NCI-H82 treated with DMSO at 0.1 percent for 48 hours (cell line): ENCODE data around the gene SIAE.

Experiments used
- DNase-seq: peaks from one replicate; lab custom pipeline; 2025; ENCODE audit not compliant: unreplicated experiment; lab: John Stamatoyannopoulos, UW

Gene SIAE, protein sequence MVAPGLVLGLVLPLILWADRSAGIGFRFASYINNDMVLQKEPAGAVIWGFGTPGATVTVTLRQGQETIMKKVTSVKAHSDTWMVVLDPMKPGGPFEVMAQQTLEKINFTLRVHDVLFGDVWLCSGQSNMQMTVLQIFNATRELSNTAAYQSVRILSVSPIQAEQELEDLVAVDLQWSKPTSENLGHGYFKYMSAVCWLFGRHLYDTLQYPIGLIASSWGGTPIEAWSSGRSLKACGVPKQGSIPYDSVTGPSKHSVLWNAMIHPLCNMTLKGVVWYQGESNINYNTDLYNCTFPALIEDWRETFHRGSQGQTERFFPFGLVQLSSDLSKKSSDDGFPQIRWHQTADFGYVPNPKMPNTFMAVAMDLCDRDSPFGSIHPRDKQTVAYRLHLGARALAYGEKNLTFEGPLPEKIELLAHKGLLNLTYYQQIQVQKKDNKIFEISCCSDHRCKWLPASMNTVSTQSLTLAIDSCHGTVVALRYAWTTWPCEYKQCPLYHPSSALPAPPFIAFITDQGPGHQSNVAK

GRCh38 chr11:124673333-124674167 lies at the start of gene SIAE, which contains the start of gene SPA17:
TSS of gene SIAE (minus strand) at chr11:124673739. CDS start at chr11:124673708, 31 bp downstream.
TSS of gene SPA17 (plus strand) at chr11:124673904. CDS start at chr11:124675265, 1,361 bp downstream.
- peak; percentile 60 for DNase-seq

GRCh38 chr11:124722176-124722575 lies 48.6 kb upstream of the SIAE start:
- no peak for DNase-seq

- no peak for DNase-seq
Measured at GRCh38 chr11:124719534-124719933, 46.0 kb upstream of the SIAE start.

DNA sequence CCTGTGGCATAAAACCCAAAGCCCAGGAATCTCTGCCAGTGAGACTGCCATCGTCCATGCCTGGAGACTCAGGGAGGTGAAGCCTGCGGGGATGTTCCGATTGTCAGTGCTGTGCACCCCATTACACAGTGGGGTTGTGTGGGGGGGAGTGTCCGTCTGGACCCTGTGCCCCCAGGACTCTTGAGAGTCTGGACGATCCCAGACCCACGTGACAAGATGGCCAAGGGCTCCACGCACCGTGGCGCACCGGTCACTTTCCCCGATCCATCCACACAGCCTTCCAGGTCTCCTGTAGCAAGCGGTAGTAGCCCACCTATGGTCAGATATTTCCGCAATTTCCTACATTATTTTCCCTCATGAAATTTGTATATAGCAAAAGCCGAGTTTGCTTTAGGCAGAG lies 45.3 kb upstream of the SIAE start:
- DNase-seq = no peak

- no peak for DNase-seq
Measured at GRCh38 chr11:124717786-124718651, 44.5 kb upstream of the SIAE start.

GRCh38 chr11:124717421-124717785 lies 43.9 kb upstream of the SIAE start:
- DNase-seq = no peak

DNA sequence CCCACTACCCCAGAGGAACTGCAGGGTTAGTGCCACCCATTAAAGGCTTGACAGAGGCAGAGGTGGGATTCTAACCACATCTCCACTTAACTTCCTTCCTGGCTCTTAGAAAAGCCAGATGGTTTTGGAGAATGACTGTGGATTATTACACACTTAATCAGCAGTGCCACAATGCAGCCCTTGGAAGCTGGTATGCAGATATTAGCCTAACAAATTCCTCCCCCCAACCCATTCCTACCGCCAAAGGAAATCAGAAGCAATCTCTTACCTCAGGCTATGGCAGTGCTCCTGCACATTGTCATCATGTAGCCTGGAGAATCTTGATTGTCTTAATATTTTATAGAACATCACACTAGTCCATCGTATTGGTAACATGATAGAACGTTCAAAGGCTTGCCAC lies 43.1 kb upstream of the SIAE start:
- no peak for DNase-seq

- DNase-seq = no peak
Measured at GRCh38 chr11:124712392-124712791, 38.9 kb upstream of the SIAE start.

DNA sequence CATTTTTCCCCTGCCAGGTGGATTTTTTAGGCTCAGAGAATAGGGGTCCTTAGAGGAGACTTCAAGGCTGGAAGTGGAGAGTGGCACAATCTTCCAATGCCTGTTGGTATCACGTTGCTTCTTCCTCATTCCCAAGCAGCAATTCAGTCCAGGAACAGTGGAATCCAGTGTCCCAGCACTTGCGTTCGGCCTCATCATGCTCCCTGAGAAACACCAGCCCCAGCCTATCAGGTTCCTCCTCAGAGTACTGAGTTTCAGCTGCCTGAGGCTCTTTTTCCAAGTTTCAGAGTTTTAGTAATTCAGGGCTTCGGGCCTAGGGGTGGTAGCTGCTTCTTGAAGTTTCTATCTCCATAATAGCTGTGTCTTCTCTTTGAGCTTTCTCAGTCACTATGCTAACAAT lies 34.3 kb upstream of the SIAE start:
- DNase-seq = no peak

DNA sequence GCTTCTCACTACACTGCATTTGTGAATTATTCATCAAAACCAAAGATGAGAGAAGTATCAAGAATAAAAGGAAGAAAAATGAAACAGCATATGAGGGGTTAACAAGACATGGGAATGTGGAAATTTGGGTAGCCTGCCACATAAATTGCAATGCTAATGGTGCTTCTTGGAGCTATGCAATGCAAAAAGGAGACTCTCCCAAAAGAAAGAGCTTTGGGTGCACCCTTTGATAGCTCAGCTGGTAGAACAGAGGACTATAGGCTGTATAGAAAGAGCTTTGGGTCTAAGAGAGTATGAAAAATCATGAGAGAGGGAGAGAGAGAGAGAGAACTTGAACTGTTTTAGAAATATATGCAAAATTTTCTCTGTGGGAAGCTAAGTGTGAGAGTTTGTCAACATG lies 26.5 kb upstream of the SIAE start:
- no peak for DNase-seq

DNA sequence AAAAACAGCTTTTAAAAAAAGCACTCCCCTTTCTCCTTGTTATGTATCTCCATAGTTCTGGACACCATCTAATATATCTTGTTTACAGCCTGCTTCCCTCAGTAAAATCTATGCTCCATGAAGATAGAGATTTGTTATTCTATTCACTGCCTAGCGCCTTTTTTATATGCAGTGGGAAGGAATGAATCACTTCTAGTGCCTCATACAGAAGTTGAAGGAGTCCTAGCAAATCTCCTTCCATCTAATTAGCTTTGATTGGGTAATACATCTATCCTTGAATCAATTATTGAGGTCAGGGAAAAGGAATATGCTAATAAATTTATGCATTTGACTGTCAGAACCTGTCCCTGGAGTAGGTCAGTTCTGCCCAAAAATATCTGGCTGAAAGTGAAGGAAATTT lies 26.0 kb upstream of the SIAE start:
- DNase-seq = no peak

DNA sequence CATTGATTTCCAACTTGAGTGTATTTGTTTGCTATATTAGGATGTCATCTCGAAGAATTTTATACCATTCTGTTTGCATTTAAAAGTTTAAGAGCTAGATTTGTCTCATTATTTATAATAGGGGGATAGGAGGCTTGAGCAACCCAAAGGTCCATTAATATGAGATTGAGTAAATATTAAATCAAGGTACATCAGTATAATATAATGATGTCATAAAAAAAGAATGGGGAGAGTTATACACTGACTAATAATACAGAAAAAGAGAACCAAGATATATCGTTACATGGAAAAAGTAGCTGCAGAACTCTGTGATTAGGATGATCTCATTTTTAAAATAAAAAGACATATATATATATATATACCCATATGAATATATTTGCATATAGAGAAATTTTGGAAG lies 19.6 kb upstream of the SIAE start:
- no peak for DNase-seq

DNA sequence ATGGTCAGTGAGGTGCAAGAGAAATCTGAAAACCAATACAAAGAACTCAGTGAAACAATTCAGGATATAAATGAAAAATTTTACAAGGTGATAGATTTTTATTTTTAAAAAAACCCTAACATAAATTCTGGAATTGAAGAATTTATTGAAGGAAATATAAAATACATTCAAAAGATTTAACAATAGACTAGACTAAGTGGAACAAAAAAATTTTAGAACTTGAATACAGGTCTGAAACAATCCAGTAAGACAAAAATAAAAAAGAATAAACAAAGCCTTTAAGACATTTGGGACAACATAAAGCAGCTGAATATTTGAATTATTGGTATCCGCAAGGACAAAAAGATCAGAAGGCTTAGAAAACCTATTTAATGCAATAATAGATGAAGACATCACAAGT lies 8.9 kb upstream of the SIAE start:
- no peak for DNase-seq

DNA sequence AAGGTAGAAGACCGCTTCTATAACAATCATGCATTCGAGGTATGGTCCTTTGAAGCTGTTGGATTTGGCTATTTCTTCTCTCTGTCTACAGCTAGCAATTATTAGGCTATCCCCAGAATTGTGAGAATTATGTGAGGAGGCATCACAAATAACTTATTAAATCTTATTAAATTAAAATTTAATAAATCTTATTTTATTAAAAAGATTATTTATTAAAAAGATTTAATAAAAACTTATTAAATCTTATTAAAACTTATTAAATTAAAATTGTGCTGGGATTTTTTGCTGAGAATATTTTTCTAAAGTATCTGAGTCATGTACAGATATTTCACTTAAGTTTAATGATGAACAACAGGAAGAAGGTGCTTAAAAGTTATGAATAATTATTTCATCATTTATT lies 7.9 kb upstream of the SIAE start:
- no peak for DNase-seq

GRCh38 chr11:124678416-124678815 lies 4.9 kb upstream of the SIAE start:
- DNase-seq = no peak

- no peak for DNase-seq
Measured at GRCh38 chr11:124676386-124676785, 2.8 kb upstream of the SIAE start.

GRCh38 chr11:124674571-124674970 lies 1.0 kb upstream of the SIAE start:
- DNase-seq = no peak

- DNase-seq = no peak
Measured at GRCh38 chr11:124674168-124674517, 604 bp upstream of the SIAE start.

GRCh38 chr11:124672536-124673215 lies 863 bp downstream of the SIAE start:
- DNase-seq = no peak

DNA sequence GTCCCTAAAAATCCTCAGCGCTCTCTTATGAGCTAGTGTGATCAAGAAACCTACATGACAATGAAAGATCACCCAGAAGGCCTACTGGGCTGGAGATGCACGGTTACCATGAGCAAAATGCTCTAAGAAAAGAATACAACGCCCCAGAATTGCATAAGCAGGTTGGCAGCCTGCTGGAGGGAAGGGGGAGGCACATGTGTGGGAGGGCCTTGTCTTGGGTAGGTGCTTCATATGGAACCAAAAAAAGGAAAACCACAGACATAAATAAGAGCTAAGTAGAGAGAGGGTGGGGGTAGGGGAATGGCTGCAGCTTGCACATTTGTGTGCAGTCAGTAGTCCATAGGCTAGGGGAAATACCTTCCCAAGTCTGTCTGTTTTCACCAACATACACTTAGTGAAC lies 2.8 kb downstream of the SIAE start:
- no peak for DNase-seq

DNA sequence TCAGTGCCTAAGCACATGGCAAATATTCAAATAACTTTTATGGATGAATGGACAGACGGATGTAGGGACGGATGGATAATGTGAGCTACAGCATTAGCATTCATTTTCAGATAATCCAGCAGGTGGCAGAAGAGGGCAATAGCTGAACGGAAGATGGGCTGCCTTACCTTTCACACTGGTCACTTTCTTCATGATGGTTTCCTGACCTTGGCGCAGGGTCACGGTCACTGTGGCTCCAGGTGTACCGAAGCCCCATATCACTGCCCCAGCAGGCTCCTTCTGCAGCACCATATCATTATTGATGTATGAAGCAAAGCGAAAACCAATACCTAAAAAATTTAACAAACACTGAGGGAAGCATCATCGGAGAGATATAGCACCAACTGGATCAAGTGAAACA lies 4.3 kb downstream of the SIAE start:
- peak; percentile 23 for DNase-seq
